Measurements from ENCODE around the gene ZNF416. TPM values are rescaled to one million over a fixed set of nuclear protein-coding genes. Genes with fewer than 3 reads are reported as not detected.

Gene ZNF416
- total and polyA plus RNA-seq, 9 of the 15 experiments (the other 6 are each of a cell fraction or from before 2014, with no cell fraction given), result 0.20 to 2.0 (median 1.1) TPM

- TF ChIP-seq ZBTB40 (IDR thresholded peaks at IDR 0.05) (peak; percentile 96), ZBTB40 (CRISPR knock-in tag; IDR thresholded peaks at IDR 0.05) (no peak), LCOR (CRISPR knock-in tag; IDR thresholded peaks at IDR 0.05) (0 out of 2 replicates have a peak, but pooled peaks have one; percentile 40), CREB5 (CRISPR knock-in tag; IDR thresholded peaks at IDR 0.05) (no peak), U2AF2 (optimal IDR thresholded peaks at IDR 0.05; ENCODE audit: low read depth, low read length) (no peak), NFIC (IDR thresholded peaks at IDR 0.05) (peak; percentile 100), ATF2 (CRISPR knock-in tag; IDR thresholded peaks at IDR 0.05) (no peak), SMAD4 (CRISPR knock-in tag; conservative IDR thresholded peaks at IDR 0.05) (no peak), HNRNPUL1 (IDR thresholded peaks at IDR 0.05; ENCODE audit: low read length) (no peak), GMEB1 (CRISPR knock-in tag; IDR thresholded peaks at IDR 0.05) (peak; percentile 61), MAZ (CRISPR knock-in tag; conservative IDR thresholded peaks at IDR 0.05 in 1 of 2, IDR thresholded peaks at IDR 0.05 in 1 of 2) (peak; percentile 71 to 78), FIP1L1 (IDR thresholded peaks at IDR 0.05; ENCODE audit: low read depth, low read length, poor library complexity, severe bottlenecking) (no peak), ZNF282 (CRISPR knock-in tag; IDR thresholded peaks at IDR 0.05) (no peak)
These were observed 21.2 kb upstream of the ZNF416 start, which contains the start of gene ZNF530 (continued) for GRCh38 chr19:57599761-57600383.
